HPDE6-E6E7 (cell line): Measurements from ENCODE around the gene USP19.
A peak's percentile ranks its signal among the peaks of the same experiment; 100 is the strongest.

ENCODE experiments used
- DNase-seq: peaks from one replicate; pipeline ENCODE4 v3.0.0; 2011; ENCODE audit warnings: missing footprints; ENCODE audit errors: extremely low spot score

USP19 gene

GRCh38 chr3:49098910-49099630, 21.6 kb downstream of the USP19 start:
- DNase-seq: no peak

- DNase-seq: no peak
Measured at GRCh38 chr3:49098429-49098828, 22.2 kb downstream of the USP19 start.

GRCh38 chr3:49093853-49094767, 26.5 kb downstream of the USP19 start, which contains the start of gene QRICH1:
TSS of gene QRICH1 (minus strand) at chr3:49094071. CDS start at chr3:49077017, 17,054 bp downstream.
- DNase-seq: peak; percentile 77

GRCh38 chr3:49092938-49093852, 27.4 kb downstream of the USP19 start:
- DNase-seq: peak; percentile 1

GRCh38 chr3:49081429-49081828, 39.2 kb downstream of the USP19 start:
- DNase-seq: no peak

GRCh38 chr3:49079270-49079669, 41.4 kb downstream of the USP19 start:
- DNase-seq: no peak

- DNase-seq: no peak
Measured at GRCh38 chr3:49076646-49077045, 44.0 kb downstream of the USP19 start.

- DNase-seq: no peak
Measured at GRCh38 chr3:49076116-49076515, 44.5 kb downstream of the USP19 start.
